GM12874 (cell line): ENCODE data around the gene ZNF610.

Source experiments
- CTCF ChIP-seq: IDR thresholded peaks from 2 replicates; pipeline ENCODE4 v1.5.1; 2011; ENCODE audit warnings: low read depth, mild to moderate bottlenecking, control low read depth, low read length, moderate library complexity; ENCODE audit not compliant: insufficient read depth

The ZNF610 gene

DNA sequence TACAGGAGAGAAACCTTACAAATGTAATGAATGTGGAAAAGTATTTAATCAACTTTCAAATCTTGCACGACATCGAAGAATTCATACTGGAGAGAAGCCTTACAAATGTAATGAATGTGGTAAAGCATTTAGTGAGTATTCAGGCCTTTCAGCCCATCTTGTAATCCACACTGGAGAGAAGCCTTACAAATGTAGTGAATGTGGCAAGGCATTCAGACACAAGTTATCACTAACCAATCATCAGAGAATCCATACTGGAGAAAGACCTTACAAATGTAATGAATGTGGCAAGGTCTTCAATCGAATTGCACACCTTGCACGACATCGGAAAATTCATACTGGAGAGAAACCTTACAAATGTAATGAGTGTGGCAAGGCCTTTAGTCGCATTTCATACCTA is 13.6 kb upstream of the ZNF610 start:
- TF ChIP-seq CTCF = no peak

GRCh38 chr19:52331757-52332156 is 4.3 kb upstream of the ZNF610 start:
- no peak for TF ChIP-seq CTCF

- no peak for TF ChIP-seq CTCF
Observed at GRCh38 chr19:52335768-52336116, 301 bp upstream of the ZNF610 start.

DNA sequence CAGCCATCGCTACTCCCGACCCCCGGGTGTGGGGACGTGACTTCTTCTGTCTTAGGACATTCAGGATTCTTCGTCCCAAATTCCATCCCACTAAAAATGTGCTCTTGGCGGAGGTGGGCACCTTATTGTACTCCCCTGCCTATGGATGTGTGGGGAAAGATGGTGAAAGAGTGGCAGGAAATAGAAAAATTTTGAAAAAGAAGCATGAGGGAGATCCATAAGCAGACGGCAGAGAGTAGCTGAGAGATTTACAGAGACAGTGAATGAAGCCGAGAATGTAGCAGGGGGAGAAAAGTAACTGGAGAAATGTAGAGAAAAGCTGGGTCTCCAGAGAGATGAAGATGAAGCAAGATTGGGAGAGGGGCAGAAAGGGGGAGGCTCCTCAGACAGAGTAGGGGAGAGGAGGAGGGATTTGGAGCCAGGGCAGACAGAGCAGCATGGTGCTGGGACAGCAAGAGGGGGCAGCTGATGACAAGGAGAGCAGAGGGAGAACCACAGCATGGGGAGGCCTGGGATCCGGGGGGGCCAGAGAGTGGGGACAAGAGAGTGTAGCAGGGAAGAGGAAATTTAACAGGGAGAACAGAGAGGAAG is 843 bp downstream of the ZNF610 start:
- no peak for TF ChIP-seq CTCF

DNA sequence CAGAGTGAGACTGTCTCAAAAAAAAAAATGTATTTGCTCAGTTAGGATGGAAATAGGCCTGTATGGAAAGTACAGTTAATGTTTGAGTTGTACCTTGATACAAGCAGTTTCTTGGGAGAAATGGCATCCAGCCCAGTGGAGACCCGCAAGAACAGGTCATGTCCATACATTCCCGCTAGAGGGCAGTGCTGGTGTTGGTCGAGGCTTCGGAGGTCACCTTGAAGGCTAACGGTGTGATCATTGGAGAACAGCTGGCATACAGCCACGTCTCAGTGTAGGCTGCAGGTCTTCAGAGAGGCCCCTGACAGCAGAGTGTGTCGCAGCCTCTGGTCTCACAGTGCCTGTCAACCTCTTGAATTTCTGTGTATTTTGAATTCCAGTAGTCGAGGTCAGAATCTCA is 7.5 kb downstream of the ZNF610 start:
- peak; percentile 42; the same call in 1 of the 2 replicates for TF ChIP-seq CTCF

DNA sequence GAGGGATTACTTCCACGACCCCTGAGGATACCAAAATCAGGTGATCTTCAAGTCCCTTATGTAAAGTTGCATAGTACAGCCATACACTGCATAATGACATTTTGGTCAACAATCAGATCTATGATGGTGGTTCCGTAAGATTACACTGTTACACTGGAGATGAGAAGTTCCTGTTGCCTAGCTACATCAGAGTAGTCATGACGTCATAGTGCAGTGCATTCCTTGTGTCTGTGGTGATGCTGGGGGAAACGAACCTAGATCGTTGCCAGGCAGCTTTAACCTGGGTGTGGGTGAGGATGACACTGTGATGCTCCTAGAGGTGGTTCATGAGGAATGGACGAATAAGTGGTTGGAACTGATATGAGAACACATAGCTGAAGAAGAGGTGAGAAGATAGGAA is 9.1 kb downstream of the ZNF610 start:
- TF ChIP-seq CTCF = no peak

- 0 out of 2 replicates have a peak, but pooled peaks have one; percentile 14 for TF ChIP-seq CTCF
Observed at GRCh38 chr19:52351512-52351911, 15.5 kb downstream of the ZNF610 start.

GRCh38 chr19:52366414-52366824 is 30.4 kb downstream of the ZNF610 start:
- no peak for TF ChIP-seq CTCF
